Measurements from ENCODE around the gene HTD2. TPM values are rescaled to one million over a fixed set of nuclear protein-coding genes. Genes with fewer than 3 reads are reported as not detected.

Gene HTD2
- total and polyA plus RNA-seq, 9 of the 15 experiments (the other 6 are each of a cell fraction or from before 2014, with no cell fraction given), result 1.8 to 22.8 (median 9.6) TPM

DNA sequence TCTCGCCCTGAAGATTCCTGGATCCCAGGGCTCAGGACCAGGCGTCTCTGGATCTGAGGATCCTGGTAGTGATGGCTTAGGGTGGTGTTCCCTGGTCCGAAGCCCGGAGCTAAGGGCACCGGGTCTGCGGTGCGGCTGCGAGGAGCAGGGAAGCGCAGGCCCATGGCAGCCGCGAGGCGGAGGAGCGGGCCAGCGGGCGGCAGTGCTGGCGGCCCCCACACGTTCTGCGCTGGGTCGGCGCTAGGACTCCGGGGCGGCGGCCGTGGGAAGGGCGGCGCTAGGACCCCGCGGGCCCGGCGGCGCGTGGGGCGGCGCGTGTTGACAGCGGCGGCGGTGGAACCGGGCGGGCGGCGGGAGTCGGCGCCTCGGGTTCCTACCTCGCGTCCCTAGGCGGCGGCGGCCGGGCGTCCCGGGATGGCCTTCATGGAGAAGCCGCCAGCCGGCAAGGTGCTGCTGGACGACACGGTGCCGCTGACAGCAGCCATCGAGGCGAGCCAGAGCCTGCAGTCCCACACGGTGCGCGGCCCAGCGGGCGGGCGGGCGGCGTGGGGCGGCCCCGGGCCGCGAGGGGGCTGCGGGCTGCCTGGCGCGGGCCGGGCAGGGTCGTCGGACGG lies 26.4 kb downstream of the HTD2 start, which contains the start of gene PXK (continued):
- TF ChIP-seq TOE1 (IDR thresholded peaks at IDR 0.05; ENCODE audit: borderline replicate concordance) (peak; percentile 55; the same call in 1 of the 2 replicates), TOE1 (CRISPR knock-in tag; IDR thresholded peaks at IDR 0.05; ENCODE audit: borderline replicate concordance, low read depth) (no peak), RB1 (IDR thresholded peaks at IDR 0.05; ENCODE audit: low read depth) (peak; percentile 96), PHF8 (IDR thresholded peaks at IDR 0.05; ENCODE audit: borderline replicate concordance, low read length) (peak; percentile 51; the same call in 1 of the 2 replicates), DMBX1 (CRISPR knock-in tag; IDR thresholded peaks at IDR 0.05; ENCODE audit: borderline replicate concordance) (peak; percentile 37; the same call in 1 of the 2 replicates), CBFB (CRISPR knock-in tag; IDR thresholded peaks at IDR 0.05) (no peak), GATAD2B (IDR thresholded peaks at IDR 0.05; ENCODE audit: borderline replicate concordance) (peak; percentile 86; the same call in 1 of the 2 replicates), TBP (optimal IDR thresholded peaks at IDR 0.05; ENCODE audit: low read depth, low read length) (peak; percentile 16), TAF1 (IDR thresholded peaks at IDR 0.05; ENCODE audit: control insufficient read depth, extremely low read depth, insufficient read depth, low read length, severe bottlenecking) (peak; percentile 40), HMGN3 (IDR thresholded peaks at IDR 0.05; ENCODE audit: borderline replicate concordance, extremely low read depth, insufficient read length, low read depth, low read length) (peak; percentile 43), KAT2B (IDR thresholded peaks at IDR 0.05; ENCODE audit: low read depth, low read length) (no peak), RBFOX2 (IDR thresholded peaks at IDR 0.05; ENCODE audit: low read depth, low read length) (peak; percentile 77)
- TF ChIP-seq, protein P1, sequence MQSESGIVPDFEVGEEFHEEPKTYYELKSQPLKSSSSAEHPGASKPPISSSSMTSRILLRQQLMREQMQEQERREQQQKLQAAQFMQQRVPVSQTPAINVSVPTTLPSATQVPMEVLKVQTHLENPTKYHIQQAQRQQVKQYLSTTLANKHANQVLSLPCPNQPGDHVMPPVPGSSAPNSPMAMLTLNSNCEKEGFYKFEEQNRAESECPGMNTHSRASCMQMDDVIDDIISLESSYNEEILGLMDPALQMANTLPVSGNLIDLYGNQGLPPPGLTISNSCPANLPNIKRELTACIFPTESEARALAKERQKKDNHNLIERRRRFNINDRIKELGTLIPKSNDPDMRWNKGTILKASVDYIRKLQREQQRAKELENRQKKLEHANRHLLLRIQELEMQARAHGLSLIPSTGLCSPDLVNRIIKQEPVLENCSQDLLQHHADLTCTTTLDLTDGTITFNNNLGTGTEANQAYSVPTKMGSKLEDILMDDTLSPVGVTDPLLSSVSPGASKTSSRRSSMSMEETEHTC (IDR thresholded peaks at IDR 0.05), result 0 out of 2 replicates have a peak, but pooled peaks have one; percentile 50
- TF ChIP-seq, protein P2, sequence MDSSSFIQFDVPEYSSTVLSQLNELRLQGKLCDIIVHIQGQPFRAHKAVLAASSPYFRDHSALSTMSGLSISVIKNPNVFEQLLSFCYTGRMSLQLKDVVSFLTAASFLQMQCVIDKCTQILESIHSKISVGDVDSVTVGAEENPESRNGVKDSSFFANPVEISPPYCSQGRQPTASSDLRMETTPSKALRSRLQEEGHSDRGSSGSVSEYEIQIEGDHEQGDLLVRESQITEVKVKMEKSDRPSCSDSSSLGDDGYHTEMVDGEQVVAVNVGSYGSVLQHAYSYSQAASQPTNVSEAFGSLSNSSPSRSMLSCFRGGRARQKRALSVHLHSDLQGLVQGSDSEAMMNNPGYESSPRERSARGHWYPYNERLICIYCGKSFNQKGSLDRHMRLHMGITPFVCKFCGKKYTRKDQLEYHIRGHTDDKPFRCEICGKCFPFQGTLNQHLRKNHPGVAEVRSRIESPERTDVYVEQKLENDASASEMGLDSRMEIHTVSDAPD (CRISPR knock-in tag; IDR thresholded peaks at IDR 0.05), result no peak
- TF ChIP-seq, protein P3, sequence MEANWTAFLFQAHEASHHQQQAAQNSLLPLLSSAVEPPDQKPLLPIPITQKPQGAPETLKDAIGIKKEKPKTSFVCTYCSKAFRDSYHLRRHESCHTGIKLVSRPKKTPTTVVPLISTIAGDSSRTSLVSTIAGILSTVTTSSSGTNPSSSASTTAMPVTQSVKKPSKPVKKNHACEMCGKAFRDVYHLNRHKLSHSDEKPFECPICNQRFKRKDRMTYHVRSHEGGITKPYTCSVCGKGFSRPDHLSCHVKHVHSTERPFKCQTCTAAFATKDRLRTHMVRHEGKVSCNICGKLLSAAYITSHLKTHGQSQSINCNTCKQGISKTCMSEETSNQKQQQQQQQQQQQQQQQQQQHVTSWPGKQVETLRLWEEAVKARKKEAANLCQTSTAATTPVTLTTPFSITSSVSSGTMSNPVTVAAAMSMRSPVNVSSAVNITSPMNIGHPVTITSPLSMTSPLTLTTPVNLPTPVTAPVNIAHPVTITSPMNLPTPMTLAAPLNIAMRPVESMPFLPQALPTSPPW (CRISPR knock-in tag; IDR thresholded peaks at IDR 0.05), result peak; percentile 68
- TF ChIP-seq, protein P4, sequence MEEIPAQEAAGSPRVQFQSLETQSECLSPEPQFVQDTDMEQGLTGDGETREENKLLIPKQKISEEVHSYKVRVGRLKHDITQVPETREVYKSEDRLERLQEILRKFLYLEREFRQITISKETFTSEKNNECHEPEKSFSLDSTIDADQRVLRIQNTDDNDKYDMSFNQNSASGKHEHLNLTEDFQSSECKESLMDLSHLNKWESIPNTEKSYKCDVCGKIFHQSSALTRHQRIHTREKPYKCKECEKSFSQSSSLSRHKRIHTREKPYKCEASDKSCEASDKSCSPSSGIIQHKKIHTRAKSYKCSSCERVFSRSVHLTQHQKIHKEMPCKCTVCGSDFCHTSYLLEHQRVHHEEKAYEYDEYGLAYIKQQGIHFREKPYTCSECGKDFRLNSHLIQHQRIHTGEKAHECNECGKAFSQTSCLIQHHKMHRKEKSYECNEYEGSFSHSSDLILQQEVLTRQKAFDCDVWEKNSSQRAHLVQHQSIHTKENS (CRISPR knock-in tag; IDR thresholded peaks at IDR 0.05), result no peak
- TF ChIP-seq, protein P5, sequence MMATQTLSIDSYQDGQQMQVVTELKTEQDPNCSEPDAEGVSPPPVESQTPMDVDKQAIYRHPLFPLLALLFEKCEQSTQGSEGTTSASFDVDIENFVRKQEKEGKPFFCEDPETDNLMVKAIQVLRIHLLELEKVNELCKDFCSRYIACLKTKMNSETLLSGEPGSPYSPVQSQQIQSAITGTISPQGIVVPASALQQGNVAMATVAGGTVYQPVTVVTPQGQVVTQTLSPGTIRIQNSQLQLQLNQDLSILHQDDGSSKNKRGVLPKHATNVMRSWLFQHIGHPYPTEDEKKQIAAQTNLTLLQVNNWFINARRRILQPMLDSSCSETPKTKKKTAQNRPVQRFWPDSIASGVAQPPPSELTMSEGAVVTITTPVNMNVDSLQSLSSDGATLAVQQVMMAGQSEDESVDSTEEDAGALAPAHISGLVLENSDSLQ (IDR thresholded peaks at IDR 0.05), result no peak
- TF ChIP-seq, protein P6, sequence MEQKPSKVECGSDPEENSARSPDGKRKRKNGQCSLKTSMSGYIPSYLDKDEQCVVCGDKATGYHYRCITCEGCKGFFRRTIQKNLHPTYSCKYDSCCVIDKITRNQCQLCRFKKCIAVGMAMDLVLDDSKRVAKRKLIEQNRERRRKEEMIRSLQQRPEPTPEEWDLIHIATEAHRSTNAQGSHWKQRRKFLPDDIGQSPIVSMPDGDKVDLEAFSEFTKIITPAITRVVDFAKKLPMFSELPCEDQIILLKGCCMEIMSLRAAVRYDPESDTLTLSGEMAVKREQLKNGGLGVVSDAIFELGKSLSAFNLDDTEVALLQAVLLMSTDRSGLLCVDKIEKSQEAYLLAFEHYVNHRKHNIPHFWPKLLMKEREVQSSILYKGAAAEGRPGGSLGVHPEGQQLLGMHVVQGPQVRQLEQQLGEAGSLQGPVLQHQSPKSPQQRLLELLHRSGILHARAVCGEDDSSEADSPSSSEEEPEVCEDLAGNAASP (IDR thresholded peaks at IDR 0.05), result no peak

Data from K562 (cell line).